ENCODE results near the gene MRM3. TPM values are rescaled to one million over a fixed set of nuclear protein-coding genes. Genes with fewer than 3 reads are reported as not detected.

MRM3 gene, protein sequence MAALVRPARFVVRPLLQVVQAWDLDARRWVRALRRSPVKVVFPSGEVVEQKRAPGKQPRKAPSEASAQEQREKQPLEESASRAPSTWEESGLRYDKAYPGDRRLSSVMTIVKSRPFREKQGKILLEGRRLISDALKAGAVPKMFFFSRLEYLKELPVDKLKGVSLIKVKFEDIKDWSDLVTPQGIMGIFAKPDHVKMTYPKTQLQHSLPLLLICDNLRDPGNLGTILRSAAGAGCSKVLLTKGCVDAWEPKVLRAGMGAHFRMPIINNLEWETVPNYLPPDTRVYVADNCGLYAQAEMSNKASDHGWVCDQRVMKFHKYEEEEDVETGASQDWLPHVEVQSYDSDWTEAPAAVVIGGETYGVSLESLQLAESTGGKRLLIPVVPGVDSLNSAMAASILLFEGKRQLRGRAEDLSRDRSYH
- 21.2 and 22.2 TPM in 2 replicates for total RNA-seq
- long read RNA-seq, transcript MRM3-201 (4 exons, 1,809 nt): major isoform, 59 of 72 reads
- long read RNA-seq, partial matches to known transcripts: 2 of 72 reads
- long read RNA-seq, other reads (novel, unspliced or antisense): 6 of 72 reads

GRCh38 chr17:781805-782731 is at the start of gene MRM3, which contains the start of gene GLOD4:
MRM3 (plus strand) TSS chr17:782353; CDS start chr17:782379, 26 bp downstream.
GLOD4 (minus strand) TSS chr17:782280; CDS start chr17:782255, 25 bp downstream.
- peak; percentile 48 for TF ChIP-seq CTCF (conservative IDR thresholded peaks at IDR 0.05)
- H3K4me1 Mint-ChIP-seq: peaks cover 31% of the 10 kb centered on the region
- H3K27ac Mint-ChIP-seq (ENCODE audit: unreplicated experiment): peak within 1 kb of the TSS; percentile 99
- H3K27me3 Mint-ChIP-seq (ENCODE audit: low read depth): peaks cover 3% of the 10 kb centered on the region
- H3K9me3 Mint-ChIP-seq: no peaks in the 10 kb centered on the region
- H3K4me3 Mint-ChIP-seq: peak within 1 kb of the TSS; percentile 99
- DNase-seq (ENCODE audit: low read depth, low spot score): peak; percentile 90
- H3K36me3 Mint-ChIP-seq (ENCODE audit: low read depth): peaks cover 5% of the 10 kb centered on the region

DNA sequence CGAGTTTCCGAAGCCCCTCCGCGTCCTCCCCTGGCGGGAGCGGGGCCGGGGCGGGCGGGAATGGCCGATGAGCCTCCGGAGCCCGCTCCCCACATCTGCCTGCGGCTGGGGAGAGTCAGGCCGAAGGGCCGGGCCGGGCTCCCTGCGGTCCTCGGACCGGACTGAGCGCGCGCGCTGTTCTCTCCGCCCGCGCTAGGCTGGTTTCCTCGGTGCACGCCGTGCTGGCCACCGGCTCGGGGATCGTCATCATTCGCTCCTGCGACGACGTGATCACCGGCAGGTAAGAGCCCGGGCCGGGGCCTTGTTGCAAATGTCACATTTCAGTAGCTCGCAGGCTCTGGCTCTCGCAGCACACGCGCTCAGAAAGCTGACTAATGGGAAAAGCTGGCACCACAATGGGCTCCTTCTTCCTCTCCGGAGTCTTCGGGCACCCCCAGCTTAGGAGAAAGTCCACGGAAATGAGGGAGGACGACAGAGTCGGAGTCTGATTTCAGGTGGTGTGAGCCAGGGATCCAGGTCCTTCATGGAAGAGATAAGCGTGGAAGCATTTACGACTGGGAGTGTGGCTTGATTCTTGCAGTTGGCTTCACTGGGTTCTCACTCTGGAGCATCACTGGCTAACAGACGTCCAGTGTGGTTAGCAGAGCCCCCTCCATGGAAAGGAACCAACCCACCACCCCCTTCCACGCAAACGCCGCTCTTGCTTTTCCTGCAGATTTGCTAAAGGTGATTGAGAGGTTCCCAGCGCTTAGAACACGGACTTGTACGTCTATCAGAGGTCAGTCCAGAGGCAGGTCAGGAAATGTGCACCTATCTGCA is 49.0 kb upstream of the MRM3 start:
- Mint-ChIP-seq H3K27me3 (ENCODE audit: low read depth) (peaks cover 21% of the 10 kb centered on the region), H3K9me3 (no peaks in the 10 kb centered on the region), H3K27ac (ENCODE audit: unreplicated experiment) (peak overlapping the region; percentile 57), H3K4me1 (peaks cover 29% of the 10 kb centered on the region), H3K36me3 (ENCODE audit: low read depth) (peaks cover 17% of the 10 kb centered on the region), H3K4me3 (peak overlapping the region; percentile 98)
- DNase-seq (ENCODE audit: low read depth, low spot score): peak; percentile 28
- TF ChIP-seq CTCF (conservative IDR thresholded peaks at IDR 0.05): no peak

DNA sequence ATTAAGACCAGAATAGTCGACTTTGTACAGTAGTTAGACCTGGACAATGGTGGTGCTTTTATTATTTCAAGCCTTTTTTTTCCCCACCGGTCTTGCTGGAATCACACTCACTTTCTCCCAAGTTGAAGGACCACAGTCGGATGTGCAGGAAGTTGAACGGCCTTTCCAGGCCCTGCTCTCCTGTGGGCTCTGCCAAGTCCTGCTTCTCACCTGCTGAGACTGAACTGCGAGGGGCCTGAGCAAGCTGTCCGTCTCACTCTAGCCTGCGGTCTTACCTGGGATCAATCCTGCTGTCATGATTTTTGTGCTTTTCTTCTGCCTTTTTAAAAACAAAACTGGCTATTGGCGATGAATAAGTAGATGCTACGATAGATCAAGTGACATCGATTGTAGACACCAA is 48.4 kb upstream of the MRM3 start:
- H3K9me3 Mint-ChIP-seq: no peaks in the 10 kb centered on the region
- H3K27me3 Mint-ChIP-seq (ENCODE audit: low read depth): peaks cover 21% of the 10 kb centered on the region
- peak overlapping the region; percentile 98 for H3K4me3 Mint-ChIP-seq
- no peak for TF ChIP-seq CTCF (conservative IDR thresholded peaks at IDR 0.05)
- H3K27ac Mint-ChIP-seq (ENCODE audit: unreplicated experiment): no peak overlapping the region
- DNase-seq (ENCODE audit: low read depth, low spot score): no peak
- H3K36me3 Mint-ChIP-seq (ENCODE audit: low read depth): peaks cover 20% of the 10 kb centered on the region
- H3K4me1 Mint-ChIP-seq: peaks cover 29% of the 10 kb centered on the region

DNA sequence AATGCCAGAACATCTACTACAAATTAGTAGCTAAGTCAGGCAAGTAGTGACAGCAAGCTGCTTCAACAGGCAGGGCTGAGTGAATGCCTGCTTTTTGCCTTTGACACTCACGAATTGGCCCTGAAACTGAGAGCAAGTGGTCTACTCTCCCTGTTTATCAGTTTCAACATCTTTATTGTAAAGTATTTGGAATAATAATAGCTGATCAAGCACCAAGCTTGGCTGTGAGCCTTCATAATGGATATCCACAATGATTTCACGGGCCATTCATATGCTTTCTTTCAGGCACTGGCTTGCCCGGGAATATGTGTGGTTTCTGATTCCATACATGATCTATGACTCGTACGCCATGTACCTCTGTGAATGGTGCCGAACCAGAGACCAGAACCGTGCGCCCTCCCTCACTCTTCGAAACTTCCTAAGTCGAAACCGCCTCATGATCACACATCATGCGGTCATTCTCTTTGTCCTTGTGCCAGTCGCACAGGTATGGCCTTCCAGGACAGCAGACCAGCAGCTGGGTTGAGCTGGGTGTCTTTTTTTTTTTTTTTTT is 44.5 kb upstream of the MRM3 start:
- Mint-ChIP-seq H3K27me3 (ENCODE audit: low read depth) (peaks cover 5% of the 10 kb centered on the region), H3K9me3 (no peaks in the 10 kb centered on the region), H3K4me3 (peak overlapping the region; percentile 44), H3K4me1 (peaks cover 25% of the 10 kb centered on the region), H3K27ac (ENCODE audit: unreplicated experiment) (peak overlapping the region; percentile 57), H3K36me3 (ENCODE audit: low read depth) (peaks cover 33% of the 10 kb centered on the region)
- DNase-seq (ENCODE audit: low read depth, low spot score): no peak
- no peak for TF ChIP-seq CTCF (conservative IDR thresholded peaks at IDR 0.05)
